Measurements from ENCODE around the gene CHMP3. TPM values are rescaled to one million over a fixed set of nuclear protein-coding genes. Genes with fewer than 3 reads are reported as not detected.

CHMP3 gene
- total RNA-seq, 3 donors from 2014 or later = 149 to 203 (median 196) TPM

- no peaks in the 10 kb centered on the region for H3K4me1 ChIP-seq (ENCODE audit: low read depth)
- intact Hi-C loops (cut with DNase I, micrococcal nuclease) = no loop called here
- peaks cover 12% of the 10 kb centered on the region for H3K36me3 ChIP-seq (ENCODE audit: low read depth)
- ATAC-seq (no peak), DNase-seq (no peak)
- TF ChIP-seq CTCF (IDR thresholded peaks at IDR 0.05) = no peak
- H3K9me3 ChIP-seq = no peaks in the 10 kb centered on the region
- H3K4me3 ChIP-seq = no peak overlapping the region
Observed at GRCh38 chr2:86477349-86477748, 85.9 kb downstream of the CHMP3 start.

- no peaks in the 10 kb centered on the region for H3K9me3 ChIP-seq
- H3K4me3 ChIP-seq = no peak overlapping the region
- H3K36me3 ChIP-seq (ENCODE audit: low read depth) = peaks cover 12% of the 10 kb centered on the region
- intact Hi-C loops (cut with DNase I, micrococcal nuclease) = no loop called here
- H3K4me1 ChIP-seq (ENCODE audit: low read depth) = no peaks in the 10 kb centered on the region
- DNase-seq (no peak), ATAC-seq (no peak)
- TF ChIP-seq CTCF (IDR thresholded peaks at IDR 0.05) = no peak
Observed at GRCh38 chr2:86476918-86477317, 86.3 kb downstream of the CHMP3 start.

DNA sequence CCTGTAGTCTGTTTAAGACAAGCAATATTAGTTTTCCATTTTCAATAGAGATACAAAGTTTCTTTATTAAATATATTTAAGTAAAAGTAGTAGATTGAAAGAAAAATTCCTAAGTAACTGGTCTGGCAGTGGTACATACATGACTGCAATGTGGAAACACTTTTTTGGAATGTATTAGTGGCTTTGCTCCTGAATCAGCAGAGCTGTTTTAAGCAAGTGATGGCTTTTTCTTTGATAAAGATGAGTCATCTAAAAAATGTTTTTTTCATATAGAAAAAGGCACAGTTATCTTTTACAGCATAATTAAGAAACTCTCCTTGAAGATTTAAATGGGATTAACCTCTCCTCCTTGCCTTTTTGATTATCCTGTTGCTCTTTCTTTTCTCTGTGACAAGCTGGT lies 87.2 kb downstream of the CHMP3 start:
- no peak for TF ChIP-seq CTCF (IDR thresholded peaks at IDR 0.05)
- intact Hi-C loops (cut with DNase I, micrococcal nuclease) = no loop called here
- ATAC-seq (no peak), DNase-seq (no peak)
- Histone ChIP-seq H3K4me3 (no peak overlapping the region), H3K9me3 (no peaks in the 10 kb centered on the region), H3K4me1 (ENCODE audit: low read depth) (no peaks in the 10 kb centered on the region), H3K36me3 (ENCODE audit: low read depth) (peaks cover 12% of the 10 kb centered on the region)

GRCh38 chr2:86471637-86472036 lies 91.6 kb downstream of the CHMP3 start:
- H3K4me3 ChIP-seq = no peak overlapping the region
- no peaks in the 10 kb centered on the region for H3K4me1 ChIP-seq (ENCODE audit: low read depth)
- no peaks in the 10 kb centered on the region for H3K9me3 ChIP-seq
- intact Hi-C loops (cut with DNase I, micrococcal nuclease) = no loop called here
- TF ChIP-seq CTCF (IDR thresholded peaks at IDR 0.05) = no peak
- DNase-seq = no peak
- ATAC-seq = no peak
- H3K36me3 ChIP-seq (ENCODE audit: low read depth) = no peaks in the 10 kb centered on the region

DNA sequence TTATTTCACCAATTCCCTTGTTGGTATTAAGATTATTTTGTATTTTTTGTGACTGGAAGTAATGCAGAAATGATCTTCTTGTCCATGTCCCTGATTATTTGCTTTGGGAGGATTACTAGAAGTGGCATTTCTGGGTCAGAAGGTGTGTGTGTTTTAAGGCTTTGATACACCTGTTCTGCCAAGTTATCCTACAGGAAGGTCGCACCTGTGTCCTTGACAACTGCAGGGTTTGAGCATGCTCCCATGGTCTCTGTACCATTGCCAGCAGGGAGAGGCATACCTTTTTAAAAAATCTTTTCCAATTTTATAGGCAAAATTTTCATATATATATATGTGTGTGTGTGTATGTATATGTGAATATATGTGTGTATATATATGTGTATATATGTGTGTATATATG lies 92.4 kb downstream of the CHMP3 start:
- H3K36me3 ChIP-seq (ENCODE audit: low read depth) = no peaks in the 10 kb centered on the region
- intact Hi-C loops (cut with DNase I, micrococcal nuclease) = no loop called here
- ATAC-seq (no peak), DNase-seq (no peak)
- H3K4me1 ChIP-seq (ENCODE audit: low read depth) = no peaks in the 10 kb centered on the region
- no peak for TF ChIP-seq CTCF (IDR thresholded peaks at IDR 0.05)
- H3K4me3 ChIP-seq = no peak overlapping the region
- no peaks in the 10 kb centered on the region for H3K9me3 ChIP-seq
